ENCODE data around the gene ATL1.

The ATL1 gene

DNA sequence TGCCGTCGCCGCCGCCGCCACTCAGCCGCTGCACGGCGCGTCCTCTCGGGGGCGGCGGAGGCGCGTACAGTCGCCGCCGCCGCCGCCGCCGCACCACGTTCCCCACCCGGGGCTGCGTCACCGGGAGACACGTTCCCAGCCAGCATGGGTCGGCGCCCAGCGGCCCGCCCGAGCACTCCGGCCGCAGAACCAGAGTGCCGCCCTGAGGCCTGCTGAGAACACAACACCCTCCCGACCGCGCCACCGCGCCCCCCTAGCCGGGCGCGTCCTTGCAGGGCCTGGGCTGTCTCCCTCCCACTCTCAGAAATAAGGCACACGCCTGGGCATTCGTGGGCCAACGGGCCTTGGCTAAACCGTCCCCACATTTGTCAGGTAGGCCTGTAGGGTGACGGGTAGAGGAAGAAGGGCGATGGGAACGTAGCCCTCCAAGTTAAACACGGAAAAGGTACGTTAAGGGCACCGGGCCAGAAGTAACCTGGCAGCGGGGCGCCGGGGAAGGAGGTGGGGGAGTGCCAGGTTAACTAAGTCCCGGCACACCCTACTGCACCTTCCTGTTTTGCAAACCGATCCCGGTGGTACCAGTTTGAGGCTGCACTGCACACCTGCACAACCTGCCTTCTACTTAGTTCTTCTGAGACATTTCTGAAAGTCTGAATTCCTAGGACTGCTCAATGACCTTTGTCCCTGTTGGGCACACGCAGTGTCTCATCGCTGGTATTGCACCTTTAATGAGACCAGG, 27.3 kb upstream of the ATL1 start, which contains the start of gene MAP4K5 (continued):
- TF ChIP-seq ZNF248 (tag by site-specific recombination; IDR thresholded peaks at IDR 0.05), result no peak
- peak; percentile 98 for TF ChIP-seq ZBTB8A (tag by site-specific recombination; IDR thresholded peaks at IDR 0.05)
- TF ChIP-seq ZNF146 (tag by site-specific recombination; IDR thresholded peaks at IDR 0.05), result no peak
- TF ChIP-seq SP2 (tag by site-specific recombination; IDR thresholded peaks at IDR 0.05), result peak; percentile 23; the same call in 1 of the 2 replicates
- TF ChIP-seq ZBTB26 (tag by site-specific recombination; optimal IDR thresholded peaks at IDR 0.05), result peak; percentile 90
- peak; percentile 77 for TF ChIP-seq ZFP37 (tag by site-specific recombination; IDR thresholded peaks at IDR 0.05)
- peak; percentile 31; the same call in 1 of the 2 replicates for TF ChIP-seq ZNF394 (tag by site-specific recombination; IDR thresholded peaks at IDR 0.05; ENCODE audit: borderline replicate concordance)
- peak; percentile 45 for TF ChIP-seq WT1 (tag by site-specific recombination; IDR thresholded peaks at IDR 0.05)
- peak; percentile 91 for TF ChIP-seq ZIC2 (tag by site-specific recombination; IDR thresholded peaks at IDR 0.05)

- H3K4me1 ChIP-seq (ENCODE audit: control insufficient read depth, insufficient read depth, low read length), result peaks cover 7% of the 10 kb centered on the region
- CTCF ChIA-PET, result interaction anchor here (0.6 kb wide), 1 partner anchor 242 kb away, joined by 3 read pairs; no protein-coding TSS in a partner anchor
- H3K36me3 ChIP-seq (ENCODE audit: control insufficient read depth in 2 of 2, insufficient read depth in 1 of 2, low read length in 2 of 2), result no peaks in the 10 kb centered on the region; a peak in 1 of 3 replicates
- no peaks in the 10 kb centered on the region for H3K9me3 ChIP-seq (ENCODE audit: control insufficient read depth, insufficient read depth, low read depth, low read length)
- no peak for TF ChIP-seq ZNF416 (tag by site-specific recombination; IDR thresholded peaks at IDR 0.05)
- TF ChIP-seq ZNF274 (IDR thresholded peaks at IDR 0.05; ENCODE audit: low read length), result no peak
- TF ChIP-seq ZNF274 (tag by site-specific recombination; IDR thresholded peaks at IDR 0.05; ENCODE audit: borderline replicate concordance), result no peak
- TF ChIP-seq, protein P1, sequence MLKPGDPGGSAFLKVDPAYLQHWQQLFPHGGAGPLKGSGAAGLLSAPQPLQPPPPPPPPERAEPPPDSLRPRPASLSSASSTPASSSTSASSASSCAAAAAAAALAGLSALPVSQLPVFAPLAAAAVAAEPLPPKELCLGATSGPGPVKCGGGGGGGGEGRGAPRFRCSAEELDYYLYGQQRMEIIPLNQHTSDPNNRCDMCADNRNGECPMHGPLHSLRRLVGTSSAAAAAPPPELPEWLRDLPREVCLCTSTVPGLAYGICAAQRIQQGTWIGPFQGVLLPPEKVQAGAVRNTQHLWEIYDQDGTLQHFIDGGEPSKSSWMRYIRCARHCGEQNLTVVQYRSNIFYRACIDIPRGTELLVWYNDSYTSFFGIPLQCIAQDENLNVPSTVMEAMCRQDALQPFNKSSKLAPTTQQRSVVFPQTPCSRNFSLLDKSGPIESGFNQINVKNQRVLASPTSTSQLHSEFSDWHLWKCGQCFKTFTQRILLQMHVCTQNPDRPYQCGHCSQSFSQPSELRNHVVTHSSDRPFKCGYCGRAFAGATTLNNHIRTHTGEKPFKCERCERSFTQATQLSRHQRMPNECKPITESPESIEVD (tag by site-specific recombination; IDR thresholded peaks at IDR 0.05), result peak; percentile 24; the same call in 1 of the 2 replicates
- TF ChIP-seq ZNF391 (tag by site-specific recombination; IDR thresholded peaks at IDR 0.05; ENCODE audit: borderline replicate concordance, low read depth), result no peak
- H3K27ac ChIP-seq (ENCODE audit: extremely low read depth, low read depth, low read length), result no peak overlapping the region; the same call in 1 of the 2 replicates
- POLR2A ChIA-PET, result no interaction called here
- no peak overlapping the region for H3K4me3 ChIP-seq (ENCODE audit: low read depth, low read length)
Observed at GRCh38 chr14:50533241-50533705, 26.7 kb upstream of the ATL1 start.

DNA sequence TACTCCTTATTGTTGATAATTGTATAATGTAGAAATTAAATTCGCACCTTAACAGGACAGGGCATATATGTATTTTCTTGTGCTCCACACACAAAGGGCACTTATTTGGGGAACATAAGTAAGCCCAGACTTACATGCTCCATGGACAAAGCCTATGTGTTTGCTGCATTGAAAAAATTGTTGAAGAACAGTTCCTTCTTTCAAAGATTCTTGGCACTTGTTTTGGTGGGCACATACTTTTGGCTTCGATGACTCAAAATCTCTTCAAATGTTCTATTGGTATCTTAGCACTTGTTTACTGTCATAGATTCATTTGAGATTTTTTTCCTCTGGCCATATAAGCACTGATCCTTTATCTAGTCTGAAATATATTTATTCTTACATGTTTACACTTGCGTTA, 26.1 kb upstream of the ATL1 start:
- Histone ChIP-seq H3K9me3 (ENCODE audit: control insufficient read depth, insufficient read depth, low read depth, low read length) (no peaks in the 10 kb centered on the region), H3K4me1 (ENCODE audit: control insufficient read depth, insufficient read depth, low read length) (peaks cover 7% of the 10 kb centered on the region), H3K36me3 (ENCODE audit: control insufficient read depth in 2 of 2, insufficient read depth in 1 of 2, low read length in 2 of 2) (no peaks in the 10 kb centered on the region; a peak in 1 of 3 replicates), H3K27ac (ENCODE audit: extremely low read depth, low read depth, low read length) (no peak overlapping the region), H3K4me3 (ENCODE audit: low read depth, low read length) (no peak overlapping the region)
- POLR2A ChIA-PET, result no interaction called here
- CTCF ChIA-PET, result no interaction called here
- TF ChIP-seq ZNF544 (tag by site-specific recombination; IDR thresholded peaks at IDR 0.05) (no peak), ZXDB (tag by site-specific recombination; IDR thresholded peaks at IDR 0.05) (no peak), ZNF2 (tag by site-specific recombination; IDR thresholded peaks at IDR 0.05) (no peak), MZF1 (tag by site-specific recombination; IDR thresholded peaks at IDR 0.05; ENCODE audit: borderline replicate concordance) (no peak), ZBTB17 (tag by site-specific recombination; IDR thresholded peaks at IDR 0.05) (no peak), ZNF707 (tag by site-specific recombination; IDR thresholded peaks at IDR 0.05) (no peak), SETDB1 (IDR thresholded peaks at IDR 0.05; ENCODE audit: insufficient read length, low read length) (no peak), ZBTB7A (tag by site-specific recombination; IDR thresholded peaks at IDR 0.05; ENCODE audit: low read depth) (no peak), BCL11A (tag by site-specific recombination; IDR thresholded peaks at IDR 0.05; ENCODE audit: low read depth) (no peak), GLI4 (tag by site-specific recombination; IDR thresholded peaks at IDR 0.05) (no peak), ZNF626 (tag by site-specific recombination; IDR thresholded peaks at IDR 0.05) (no peak), ZSCAN23 (tag by site-specific recombination; IDR thresholded peaks at IDR 0.05) (no peak), ZFHX2 (tag by site-specific recombination; conservative IDR thresholded peaks at IDR 0.05) (no peak), ZNF501 (tag by site-specific recombination; IDR thresholded peaks at IDR 0.05) (no peak), MEIS1 (CRISPR knock-in tag; IDR thresholded peaks at IDR 0.05; ENCODE audit: borderline replicate concordance) (no peak), ZNF23 (tag by site-specific recombination; IDR thresholded peaks at IDR 0.05; ENCODE audit: borderline replicate concordance) (no peak), OVOL3 (tag by site-specific recombination; IDR thresholded peaks at IDR 0.05) (no peak)
- TF ChIP-seq, protein P2, sequence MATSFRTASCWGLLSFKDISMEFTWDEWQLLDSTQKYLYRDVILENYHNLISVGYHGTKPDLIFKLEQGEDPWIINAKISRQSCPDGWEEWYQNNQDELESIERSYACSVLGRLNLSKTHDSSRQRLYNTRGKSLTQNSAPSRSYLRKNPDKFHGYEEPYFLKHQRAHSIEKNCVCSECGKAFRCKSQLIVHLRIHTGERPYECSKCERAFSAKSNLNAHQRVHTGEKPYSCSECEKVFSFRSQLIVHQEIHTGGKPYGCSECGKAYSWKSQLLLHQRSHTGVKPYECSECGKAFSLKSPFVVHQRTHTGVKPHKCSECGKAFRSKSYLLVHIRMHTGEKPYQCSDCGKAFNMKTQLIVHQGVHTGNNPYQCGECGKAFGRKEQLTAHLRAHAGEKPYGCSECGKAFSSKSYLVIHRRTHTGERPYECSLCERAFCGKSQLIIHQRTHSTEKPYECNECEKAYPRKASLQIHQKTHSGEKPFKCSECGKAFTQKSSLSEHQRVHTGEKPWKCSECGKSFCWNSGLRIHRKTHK (tag by site-specific recombination; IDR thresholded peaks at IDR 0.05), result no peak

Measured in HEK293 (cell line).